A673 (cell line): ENCODE results near the gene GAB2. TPM values are rescaled to one million over a fixed set of nuclear protein-coding genes. Genes with fewer than 3 reads are reported as not detected.
A peak's percentile ranks its signal among the peaks of the same experiment; 100 is the strongest.

Source experiments
- BruUV-seq: library from RNA; stranded (reverse); fragments of 400-500 nt; replicated peaks from 2 replicates; lab custom pipeline; 2021; lab: Mats Ljungman, UMichigan
- CTCF ChIA-PET: fragments of 300-600 bp; sonication (Branson Sonifier 250); formaldehyde crosslinking; loops from one replicate; lab custom pipeline; 2022; ENCODE audit warnings: antibody characterized with exemption; lab: Charles Lee
- POLR2A ChIA-PET: fragments of 300-600 bp; sonication (Branson Sonifier 250); formaldehyde crosslinking; loops from one replicate; lab custom pipeline; 2022; ENCODE audit warnings: antibody characterized with exemption; ENCODE audit not compliant: low non-redundant PET; lab: Charles Lee
- DNase-seq: peaks from one replicate; pipeline ENCODE4 v3.0.0-alpha.2; 2015; ENCODE audit warnings: low spot score
- H3K27ac ChIP-seq: fragments of 200-600 bp; sonication (generic); 2 replicates; pipeline ENCODE4 v1.5.1; 2016; ENCODE audit warnings: mixed run types, low read depth, mild to moderate bottlenecking, mixed read lengths, antibody characterized with exemption, low read length; ENCODE audit not compliant: poor library complexity, severe bottlenecking
- H3K27me3 ChIP-seq: fragments of 200-600 bp; sonication (generic); replicated peaks from 2 replicates; pipeline ENCODE4 v1.6.1; 2017; ENCODE audit warnings: mixed run types, low read depth, mild to moderate bottlenecking, mixed read lengths, antibody characterized with exemption, low read length; ENCODE audit not compliant: insufficient read depth, poor library complexity
- H3K36me3 ChIP-seq: fragments of 200-600 bp; sonication (generic); 2 replicates; pipeline ENCODE4 v1.6.1; 2016; ENCODE audit warnings: mixed run types, mild to moderate bottlenecking, mixed read lengths, antibody characterized with exemption, low read length; ENCODE audit not compliant: insufficient read depth, poor library complexity, severe bottlenecking
- H3K4me1 ChIP-seq: fragments of 200-600 bp; sonication (generic); 2 replicates; pipeline ENCODE4 v1.6.1; 2017; ENCODE audit warnings: mixed run types, mild to moderate bottlenecking, mixed read lengths, antibody characterized with exemption, low read length; ENCODE audit not compliant: insufficient read depth, poor library complexity, severe bottlenecking
- H3K4me3 ChIP-seq: fragments of 200-600 bp; sonication (generic); 2 replicates; pipeline ENCODE4 v1.5.1; 2016; ENCODE audit warnings: low read depth, mixed run types, mild to moderate bottlenecking, mixed read lengths, low read length; ENCODE audit not compliant: poor library complexity, severe bottlenecking
- H3K9me3 ChIP-seq: fragments of 200-600 bp; sonication (generic); 2 replicates; pipeline ENCODE4 v1.6.1; 2016; ENCODE audit warnings: mixed run types, low read depth, mild to moderate bottlenecking, mixed read lengths, antibody characterized with exemption, low read length; ENCODE audit not compliant: poor library complexity, severe bottlenecking
- CTCF ChIP-seq: fragments of 300-800, 200-600 bp; sonication (generic); conservative IDR thresholded peaks from 2 replicates; pipeline ENCODE4 v1.5.1; 2017; ENCODE audit warnings: low read depth, mild to moderate bottlenecking, antibody characterized with exemption, low read length, moderate library complexity, mixed read lengths
- EZH2 ChIP-seq: fragments of 200-600 bp; sonication (generic); IDR thresholded peaks from 2 replicates; pipeline ENCODE4 v1.6.1; 2017; ENCODE audit warnings: borderline replicate concordance, low read depth, mild to moderate bottlenecking, mixed read lengths, antibody characterized with exemption, low read length; ENCODE audit not compliant: poor library complexity, severe bottlenecking
- intact Hi-C: fragments of 100-400 bp; cut with micrococcal nuclease; formaldehyde crosslinking; loops from one replicate; pipeline ENCODE4 v1.10.0; 2022; ENCODE audit not compliant: unreplicated experiment
- total RNA-seq: library from RNA; stranded (reverse); gene quantifications from 2 replicates; pipeline ENCODE4 v1.2.3, GENCODE V29; 2021

GAB2 gene
- total RNA-seq, 1 experiment from 2014 or later: 21.5 TPM

GRCh38 chr11:78424334-78425270 lies 7.0 kb upstream of the GAB2 start:
- H3K27ac ChIP-seq: peak overlapping the region; percentile 72
- TF ChIP-seq CTCF: no peak
- no peak for TF ChIP-seq EZH2
- H3K36me3 ChIP-seq: no peaks in the 10 kb centered on the region
- no peaks in the 10 kb centered on the region for H3K27me3 ChIP-seq
- no peak overlapping the region for H3K4me3 ChIP-seq
- H3K9me3 ChIP-seq: no peaks in the 10 kb centered on the region
- intact Hi-C loops: loop anchor here (5.0 kb wide), 1 partner anchor 287 kb away; the partner anchor contains the start of gene ALG8
- ChIA-PET POLR2A (no interaction called here), CTCF (no interaction called here)
- no TSS peak for BruUV-seq
- H3K4me1 ChIP-seq: peaks cover 48% of the 10 kb centered on the region
- peak; percentile 68 for DNase-seq

- Histone ChIP-seq H3K9me3 (no peaks in the 10 kb centered on the region), H3K36me3 (no peaks in the 10 kb centered on the region), H3K27me3 (no peaks in the 10 kb centered on the region), H3K4me1 (peaks cover 62% of the 10 kb centered on the region), H3K4me3 (no peak overlapping the region), H3K27ac (no peak overlapping the region)
- ChIA-PET POLR2A (no interaction called here), CTCF (interaction anchor here (0.9 kb wide), 1 partner anchor 8 kb away, joined by 3 read pairs; no protein-coding TSS in a partner anchor)
- DNase-seq: no peak
- no TSS peak for BruUV-seq
- TF ChIP-seq EZH2 (no peak), CTCF (no peak)
- intact Hi-C loops: loop anchor here (5.0 kb wide), 1 partner anchor 286 kb away; the partner anchor contains the start of gene ALG8
These were observed 5.6 kb upstream of the GAB2 start for GRCh38 chr11:78423241-78423640.

GRCh38 chr11:78420796-78421209 lies 3.2 kb upstream of the GAB2 start:
- intact Hi-C loops: loop anchor here (2.0 to 5.0 kb wide), 2 partner anchors 192 to 284 kb away; partner anchors contain the start of gene ALG8
- peaks cover 61% of the 10 kb centered on the region for H3K4me1 ChIP-seq
- no peaks in the 10 kb centered on the region for H3K27me3 ChIP-seq
- no peaks in the 10 kb centered on the region for H3K9me3 ChIP-seq
- H3K4me3 ChIP-seq: peak overlapping the region; percentile 19
- ChIA-PET POLR2A (no interaction called here), CTCF (interaction anchor here (0.6 to 1.1 kb wide), 4 partner anchors 11 to 193 kb away, joined by 3 to 4 read pairs (median 3); no protein-coding TSS in a partner anchor)
- peak; percentile 95 for DNase-seq
- H3K36me3 ChIP-seq: no peaks in the 10 kb centered on the region
- TF ChIP-seq EZH2 (no peak), CTCF (no peak)
- H3K27ac ChIP-seq: peak overlapping the region; percentile 66
- no TSS peak for BruUV-seq
